SK-N-SH (cell line): ENCODE results near the gene TMED6. TPM values are rescaled to one million over a fixed set of nuclear protein-coding genes. Genes with fewer than 3 reads are reported as not detected.

Experiments used
- CTCF ChIA-PET: fragments of 300-600, 350-600 bp; formaldehyde crosslinking; extraction: SDS; loops from one replicate; lab custom pipeline; 2021; lab: Yijun Ruan, JAX
- POLR2A ChIA-PET: fragments of 350-600 bp; sonication (Branson Sonifier 250); formaldehyde crosslinking; extraction: SDS; loops from one replicate; lab custom pipeline; 2020; ENCODE audit warnings: antibody characterized with exemption, inconsistent platforms; lab: Yijun Ruan, JAX
- DNase-seq: peaks from one replicate; pipeline ENCODE4 v3.0.0; 2012
- H2AFZ ChIP-seq: fragments of 200-600 bp; sonication (generic); 2 replicates; pipeline ENCODE4 v1.8.1; 2016; ENCODE audit warnings: antibody characterized with exemption, mild to moderate bottlenecking, low read depth
- H3F3A ChIP-seq: fragments of 200-600 bp; sonication (generic); replicated peaks from 2 replicates; pipeline ENCODE3; 2016; ENCODE audit warnings: antibody characterized with exemption, mild to moderate bottlenecking; ENCODE audit not compliant: insufficient read depth
- H3K27ac ChIP-seq, 2 experiments: fragments of 200-500 bp in 1 of 2; fragments of 200-600 bp in 1 of 2; sonication (Bioruptor generic) in 1 of 2; sonication (generic), shearing (Covaris generic) in 1 of 2; 2 replicates each; pipeline versions ENCODE4 v1.5.1 to v1.6.1; 2014 to 2016; ENCODE audit warnings: low read depth in 2 of 2, inconsistent platforms in 1 of 2, low read length in 1 of 2, mild to moderate bottlenecking in 1 of 2, mixed read lengths in 1 of 2
- H3K27me3 ChIP-seq: fragments of 200-600 bp; sonication (generic), shearing (Covaris generic); 2 replicates; pipeline ENCODE4 v1.6.1; 2016; ENCODE audit warnings: mixed run types; ENCODE audit not compliant: insufficient read depth
- H3K36me3 ChIP-seq, 2 experiments: fragments of 200-500 bp in 1 of 2; fragments of 200-600 bp in 1 of 2; sonication (Bioruptor generic) in 1 of 2; sonication (generic) in 1 of 2; replicated peaks in 1 of 2; 2 replicates each; pipeline versions ENCODE3 to v1.5.1; 2014 to 2016; ENCODE audit warnings: low read length in 1 of 2, mild to moderate bottlenecking in 1 of 2; ENCODE audit not compliant: insufficient read depth in 2 of 2, control insufficient read depth in 1 of 2
- H3K4me1 ChIP-seq, 2 experiments: fragments of 200-500 bp in 1 of 2; fragments of 200-600 bp in 1 of 2; sonication (Bioruptor generic) in 1 of 2; sonication (generic), shearing (Covaris generic) in 1 of 2; 2 replicates each; pipeline versions ENCODE4 v1.5.1 to v1.6.1; 2014 to 2016; ENCODE audit warnings: low read depth in 1 of 2, low read length in 1 of 2, mixed run types in 1 of 2; ENCODE audit not compliant: insufficient read depth in 2 of 2, control insufficient read depth in 1 of 2
- H3K4me2 ChIP-seq: fragments of 200-600 bp; sonication (generic), shearing (Covaris generic); 2 replicates; pipeline ENCODE4 v1.6.1; 2017; ENCODE audit warnings: mixed run types
- H3K4me3 ChIP-seq, 2 experiments: fragments of 200-500 bp in 1 of 2; fragments of 200-600 bp in 1 of 2; sonication (Bioruptor generic) in 1 of 2; sonication (generic), shearing (Covaris generic) in 1 of 2; 2 replicates each; pipeline versions ENCODE4 v1.5.1 to v1.8.1; 2014 to 2016; ENCODE audit warnings: low read depth in 2 of 2, inconsistent platforms in 1 of 2, low read length in 1 of 2, mild to moderate bottlenecking in 1 of 2, mixed read lengths in 1 of 2, moderate library complexity in 1 of 2
- H3K79me2 ChIP-seq: fragments of 200-600 bp; sonication (generic); 2 replicates; pipeline ENCODE4 v1.8.1; 2017; ENCODE audit warnings: mild to moderate bottlenecking; ENCODE audit not compliant: insufficient read depth
- H3K9ac ChIP-seq: fragments of 200-600 bp; sonication (generic); 2 replicates; pipeline ENCODE4 v1.6.1; 2017; ENCODE audit warnings: mixed run types
- H3K9me2 ChIP-seq: fragments of 200-600 bp; sonication (generic); 2 replicates; pipeline ENCODE4 v1.6.1; 2017; ENCODE audit warnings: mixed run types
- H3K9me3 ChIP-seq: fragments of 200-600 bp; sonication (generic); 2 replicates; pipeline ENCODE4 v1.6.1; 2017; ENCODE audit warnings: mixed run types, mild to moderate bottlenecking, moderate library complexity
- H4K20me1 ChIP-seq: fragments of 200-600 bp; sonication (generic); 2 replicates; pipeline ENCODE4 v1.6.1; 2017; ENCODE audit warnings: mild to moderate bottlenecking, mixed run types; ENCODE audit not compliant: insufficient read depth
- CHD2 ChIP-seq: fragments of 150-350 bp; IDR thresholded peaks from 2 replicates; pipeline ENCODE4 v1.6.1; 2018; ENCODE audit warnings: low read length; ENCODE audit not compliant: partially characterized antibody
- CTCF ChIP-seq: fragments of 200-600 bp; sonication (generic); IDR thresholded peaks from 2 replicates; pipeline ENCODE4 v1.6.1; 2017; ENCODE audit warnings: antibody characterized with exemption, mild to moderate bottlenecking, moderate library complexity
- ELF1 ChIP-seq: IDR thresholded peaks from 2 replicates; pipeline ENCODE4 v1.4.0; 2012
- EP300 ChIP-seq, 2 experiments: IDR thresholded peaks; 2 replicates each; pipeline versions ENCODE4 v1.4.0 to v1.6.1; 2012; ENCODE audit warnings: borderline replicate concordance in 1 of 2, low read depth in 1 of 2, low read length in 1 of 2
- FOSL2 ChIP-seq: IDR thresholded peaks from 2 replicates; pipeline ENCODE4 v1.4.0; 2012; ENCODE audit warnings: low read depth, mild to moderate bottlenecking, moderate library complexity, borderline replicate concordance
- FOXJ3 ChIP-seq: sonication (generic); formaldehyde crosslinking; IDR thresholded peaks from 2 replicates; pipeline ENCODE4 v1.5.1; 2020; ENCODE audit warnings: mild to moderate bottlenecking, missing genetic modification reagents
- FOXM1 ChIP-seq: IDR thresholded peaks from 2 replicates; pipeline ENCODE4 v1.4.0; 2012; ENCODE audit warnings: low read depth, mild to moderate bottlenecking
- IRF3 ChIP-seq: fragments of 150-350 bp; IDR thresholded peaks from 2 replicates; pipeline ENCODE4 v1.6.1; 2016; ENCODE audit warnings: mild to moderate bottlenecking, low read depth, low read length
- JUND ChIP-seq: IDR thresholded peaks from 2 replicates; pipeline ENCODE4 v1.4.0; 2012
- MEF2A ChIP-seq: IDR thresholded peaks from 2 replicates; pipeline ENCODE4 v1.4.0; 2012; ENCODE audit warnings: low read depth, borderline replicate concordance
- MXI1 ChIP-seq: IDR thresholded peaks from 2 replicates; pipeline ENCODE4 v1.6.1; 2012; ENCODE audit warnings: mild to moderate bottlenecking, low read depth, low read length, improper control_type of control experiment
- NFIC ChIP-seq: IDR thresholded peaks from 2 replicates; pipeline ENCODE4 v1.4.0; 2012; ENCODE audit warnings: borderline replicate concordance
- NRF1 ChIP-seq: IDR thresholded peaks from 2 replicates; pipeline ENCODE4 v1.6.1; 2012; ENCODE audit warnings: low read depth, mild to moderate bottlenecking, low read length
- POLR2AphosphoS5 ChIP-seq: IDR thresholded peaks from 2 replicates; pipeline ENCODE4 v1.6.1; 2012; ENCODE audit warnings: low read depth, low read length
- RCOR1 ChIP-seq: fragments of 150-350 bp; IDR thresholded peaks from 2 replicates; pipeline ENCODE4 v1.6.1; 2017; ENCODE audit warnings: antibody characterized with exemption, low read length
- RFX5 ChIP-seq: IDR thresholded peaks from 2 replicates; pipeline ENCODE4 v1.6.1; 2012; ENCODE audit warnings: mild to moderate bottlenecking, improper control_type of control experiment, low read length
- RXRA ChIP-seq: IDR thresholded peaks from 2 replicates; pipeline ENCODE4 v1.4.0; 2012; ENCODE audit warnings: low read depth, mild to moderate bottlenecking, borderline replicate concordance
- SMC3 ChIP-seq: IDR thresholded peaks from 2 replicates; pipeline ENCODE4 v1.6.1; 2012; ENCODE audit warnings: low read depth, low read length, improper control_type of control experiment
- TCF12 ChIP-seq: IDR thresholded peaks from 2 replicates; pipeline ENCODE4 v1.4.0; 2012
- TEAD4 ChIP-seq: IDR thresholded peaks from 2 replicates; pipeline ENCODE4 v1.4.0; 2012; ENCODE audit warnings: mild to moderate bottlenecking, borderline replicate concordance; ENCODE audit not compliant: insufficient read depth
- USF2 ChIP-seq: fragments of 150-350 bp; IDR thresholded peaks from 2 replicates; pipeline ENCODE4 v1.6.1; 2017; ENCODE audit warnings: antibody characterized with exemption, low read length, low read depth, borderline replicate concordance
- ZBTB33 ChIP-seq: IDR thresholded peaks from 2 replicates; pipeline ENCODE4 v1.4.0; 2012; ENCODE audit warnings: low read depth, borderline replicate concordance
- WGBS: methylation state at CpG from one replicate; pipeline ENCODE4 v1.1.6; 2017; ENCODE audit warnings: low lambda C conversion rate; 5-methylcytosine and 5-hydroxymethylcytosine counted together
- polyA plus RNA-seq, 3 experiments: library from polyadenylated mRNA; depleted of rRNA; stranded (reverse); fragments of >200 nt; gene quantifications; 2 replicates each; pipeline ENCODE4 v1.2.3, GENCODE V29; 2012

The TMED6 gene
- polyA plus RNA-seq, 1 of the 3 experiments (the other 2 are of a cell fraction), result not detected

- H3K4me3 ChIP-seq, result no peak overlapping the region
- H3K27me3 ChIP-seq, result no peaks in the 10 kb centered on the region
- 96% methylated on average over 7 of the region's 7 CpGs for WGBS
- no peak overlapping the region for H3K27ac ChIP-seq
- no peaks in the 10 kb centered on the region for H3K9me2 ChIP-seq
- H3K4me1 ChIP-seq, result no peaks in the 10 kb centered on the region
- H4K20me1 ChIP-seq, result no peaks in the 10 kb centered on the region
- H3K9ac ChIP-seq, result no peak overlapping the region
- peaks cover 51 to 54% of the 10 kb centered on the region in 2 experiments for H3K36me3 ChIP-seq
- CTCF ChIA-PET, result no interaction called here
- TF ChIP-seq JUND (no peak), FOXJ3 (CRISPR knock-in tag) (no peak), IRF3 (no peak), USF2 (no peak), NRF1 (no peak), MXI1 (no peak), RFX5 (no peak), FOSL2 (no peak)
- POLR2A ChIA-PET, result no interaction called here
- H2AFZ ChIP-seq, result no peak overlapping the region
- H3F3A ChIP-seq, result peaks cover 5% of the 10 kb centered on the region
- H3K9me3 ChIP-seq, result no peaks in the 10 kb centered on the region
- no peak for DNase-seq
- peaks cover 24% of the 10 kb centered on the region; the same call in 1 of the 2 replicates for H3K79me2 ChIP-seq
- no peak overlapping the region for H3K4me2 ChIP-seq
Observed at GRCh38 chr16:69367980-69368379, 16.4 kb upstream of the TMED6 start.

GRCh38 chr16:69366431-69366830 lies 14.8 kb upstream of the TMED6 start:
- Histone ChIP-seq H3K4me1 (no peaks in the 10 kb centered on the region), H3F3A (peaks cover 9% of the 10 kb centered on the region), H3K36me3 (peaks cover 41 to 46% of the 10 kb centered on the region in 2 experiments), H4K20me1 (no peaks in the 10 kb centered on the region), H3K79me2 (peaks cover 10% of the 10 kb centered on the region; the same call in 1 of the 2 replicates), H3K27me3 (no peaks in the 10 kb centered on the region), H3K9me2 (no peaks in the 10 kb centered on the region), H3K27ac (no peak overlapping the region), H2AFZ (no peak overlapping the region), H3K4me3 (no peak overlapping the region), H3K9ac (no peak overlapping the region), H3K4me2 (no peak overlapping the region), H3K9me3 (no peaks in the 10 kb centered on the region)
- no peak for TF ChIP-seq FOXM1
- no peak for TF ChIP-seq CTCF
- TF ChIP-seq EP300 (IDR thresholded peaks at IDR 0.05; ENCODE audit: borderline replicate concordance in 1 of 2, low read depth in 1 of 2, low read length in 1 of 2), result no peak
- TF ChIP-seq TCF12, result no peak
- no peak for TF ChIP-seq RCOR1
- TF ChIP-seq RXRA, result no peak
- no peak for TF ChIP-seq MXI1
- no peak for TF ChIP-seq POLR2AphosphoS5
- TF ChIP-seq ZBTB33, result no peak
- TF ChIP-seq TEAD4, result no peak
- TF ChIP-seq JUND, result no peak
- TF ChIP-seq FOXJ3 (CRISPR knock-in tag), result no peak
- TF ChIP-seq ELF1, result no peak
- TF ChIP-seq NFIC, result no peak
- no peak for TF ChIP-seq MEF2A
- no peak for TF ChIP-seq NRF1
- TF ChIP-seq SMC3, result no peak
- no peak for TF ChIP-seq CHD2
- WGBS, result 95% methylated on average over 7 of the region's 7 CpGs
- no peak for DNase-seq
- ChIA-PET CTCF (no interaction called here), POLR2A (no interaction called here)
